CD4-positive, alpha-beta T cell treated with Interleukin-21 for 1 hour (primary cell): ENCODE data around the gene THRA.

Experiments
- DNase-seq: peaks from one replicate; pipeline ENCODE4 v3.0.0-alpha.2; 2020

THRA gene

GRCh38 chr17:40026816-40027613, 35.8 kb upstream of the THRA start:
- DNase-seq: peak; percentile 76

GRCh38 chr17:40027614-40028012, 35.2 kb upstream of the THRA start:
- no peak for DNase-seq

GRCh38 chr17:40028595-40028994, 34.2 kb upstream of the THRA start:
- DNase-seq: no peak

- no peak for DNase-seq
These were observed 31.1 kb upstream of the THRA start for GRCh38 chr17:40031706-40032105.

GRCh38 chr17:40032322-40033320, 30.1 kb upstream of the THRA start:
- DNase-seq: no peak

GRCh38 chr17:40033339-40033738, 29.4 kb upstream of the THRA start:
- DNase-seq: no peak

GRCh38 chr17:40034426-40035161, 28.2 kb upstream of the THRA start:
- DNase-seq: no peak

GRCh38 chr17:40035162-40035559, 27.6 kb upstream of the THRA start:
- no peak for DNase-seq

GRCh38 chr17:40038882-40039513, 23.8 kb upstream of the THRA start:
- no peak for DNase-seq

- no peak for DNase-seq
These were observed 21.6 kb upstream of the THRA start for GRCh38 chr17:40041196-40041595.

GRCh38 chr17:40056379-40057015, 6.3 kb upstream of the THRA start:
- no peak for DNase-seq

GRCh38 chr17:40058186-40058784, 4.5 kb upstream of the THRA start:
- DNase-seq: no peak

- no peak for DNase-seq
These were observed 3.9 kb upstream of the THRA start for GRCh38 chr17:40058865-40059264.

GRCh38 chr17:40059729-40060475, 2.9 kb upstream of the THRA start:
- no peak for DNase-seq

- no peak for DNase-seq
These were observed 1.7 kb upstream of the THRA start for GRCh38 chr17:40060887-40061608.

GRCh38 chr17:40061609-40062038, 1.1 kb upstream of the THRA start:
- no peak for DNase-seq

GRCh38 chr17:40063187-40063771, 514 bp downstream of the THRA start:
- DNase-seq: peak; percentile 22

- DNase-seq: no peak
These were observed 1.3 kb downstream of the THRA start for GRCh38 chr17:40063901-40064531.
